Fibroblast of the aortic adventitia (primary cell): Measurements from ENCODE around the gene LSM5. TPM values are rescaled to one million over a fixed set of nuclear protein-coding genes. Genes with fewer than 3 reads are reported as not detected.

ENCODE experiments used
- DNase-seq: peaks from one replicate; pipeline ENCODE4 v3.0.0-alpha.2; 2010; ENCODE audit warnings: low read depth
- H3K4me3 ChIP-seq: 2 replicates; pipeline ENCODE4 v1.5.1; 2011; ENCODE audit warnings: low read depth, mild to moderate bottlenecking, control low read depth, low read length, moderate library complexity
- CTCF ChIP-seq: IDR thresholded peaks from 2 replicates; pipeline ENCODE4 v1.5.1; 2011; ENCODE audit warnings: mild to moderate bottlenecking, low read length, control low read depth, inconsistent platforms; ENCODE audit not compliant: insufficient read depth
- total RNA-seq: library from RNA; depleted of rRNA; stranded (reverse); fragments of >200 nt; gene quantifications from 2 replicates; pipeline ENCODE4 v1.2.3, GENCODE V29; 2012; ENCODE audit warnings: low replicate concordance

The LSM5 gene
- total RNA-seq, 1 donor = 50.8 TPM

GRCh38 chr7:32462977-32463376, 27.2 kb downstream of the LSM5 start:
- no peak for TF ChIP-seq CTCF
- no peak overlapping the region for H3K4me3 ChIP-seq
- DNase-seq = no peak

- no peak for TF ChIP-seq CTCF
- no peak overlapping the region for H3K4me3 ChIP-seq
- no peak for DNase-seq
These were observed 27.7 kb downstream of the LSM5 start for GRCh38 chr7:32462451-32462850.

DNA sequence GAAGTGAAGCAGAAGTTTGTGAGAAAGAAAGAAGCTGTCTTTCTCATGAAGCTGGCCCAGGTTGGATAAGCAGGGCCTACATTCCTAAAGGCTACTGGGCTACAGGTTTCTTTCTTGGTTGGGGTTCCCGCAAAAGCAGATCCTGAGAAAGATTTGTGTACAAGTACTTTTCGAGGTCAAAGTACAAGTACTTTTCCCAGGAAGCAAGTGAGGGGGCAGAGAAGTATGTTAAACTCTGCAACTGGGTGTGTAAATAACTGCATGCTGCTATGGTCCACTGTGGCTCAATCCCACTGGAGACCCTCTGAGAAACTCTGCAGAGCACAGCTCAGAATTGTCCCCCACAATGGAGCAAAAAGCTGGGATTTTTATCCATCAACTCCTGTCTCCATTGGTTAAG, 28.7 kb downstream of the LSM5 start:
- TF ChIP-seq CTCF = no peak
- no peak for DNase-seq
- H3K4me3 ChIP-seq = no peak overlapping the region

DNA sequence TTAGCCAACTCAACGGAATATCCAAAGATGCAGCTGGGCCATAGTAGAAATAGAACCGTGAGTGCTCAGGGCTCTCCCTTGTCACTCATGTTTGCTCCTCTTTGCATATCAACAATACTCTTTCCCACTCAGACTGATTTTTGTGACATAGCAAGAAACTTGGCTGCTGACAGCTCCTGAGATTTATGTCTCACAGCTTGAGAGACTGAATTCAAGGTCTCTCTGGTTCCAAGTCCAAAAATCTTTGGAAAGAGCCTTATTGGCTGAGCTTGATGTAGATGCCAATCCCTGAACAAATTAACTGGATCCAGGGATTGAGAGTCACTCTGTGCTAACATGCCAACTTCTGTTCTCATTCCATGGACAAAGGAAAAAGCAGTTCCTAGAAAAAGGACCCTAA, 30.4 kb downstream of the LSM5 start:
- TF ChIP-seq CTCF = no peak
- no peak for DNase-seq
- no peak overlapping the region for H3K4me3 ChIP-seq

DNA sequence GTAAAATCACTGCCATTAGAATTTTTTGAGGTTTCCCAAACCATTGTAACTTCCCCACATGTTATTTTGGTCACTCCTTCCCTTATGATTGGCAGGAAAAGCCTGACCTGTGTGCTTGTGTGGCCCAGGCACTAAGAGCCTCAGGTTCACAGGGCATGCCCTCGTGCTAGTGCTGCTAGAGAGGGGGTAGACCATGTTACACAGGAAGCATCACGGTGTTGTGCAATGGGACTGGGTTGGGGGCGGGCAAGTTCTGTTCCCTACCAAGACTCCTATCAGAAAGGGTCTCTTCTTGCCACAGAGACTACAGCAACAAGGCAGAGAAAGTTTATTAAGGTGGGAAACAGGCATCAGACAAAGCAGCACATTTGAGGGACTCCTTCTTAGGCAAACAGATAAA, 32.2 kb downstream of the LSM5 start:
- TF ChIP-seq CTCF = no peak
- DNase-seq = no peak
- H3K4me3 ChIP-seq = no peak overlapping the region

GRCh38 chr7:32453341-32454011, 36.7 kb downstream of the LSM5 start:
- H3K4me3 ChIP-seq = no peak overlapping the region
- TF ChIP-seq CTCF = no peak
- no peak for DNase-seq

GRCh38 chr7:32447218-32447617, 43.0 kb downstream of the LSM5 start:
- H3K4me3 ChIP-seq = no peak overlapping the region
- no peak for DNase-seq
- TF ChIP-seq CTCF = no peak
